IPS DF 19.7 (cell line): ENCODE results near the gene MRPS18C.
"Not testable (repeated sequence)": the region's sequence is repeated elsewhere in the genome, so short reads cannot be mapped to it uniquely, and the experiment has no call there.

Source experiments
- DNase-seq: peaks from one replicate; pipeline ENCODE4 v3.0.0-alpha.2; 2013; ENCODE audit warnings: low read depth, low spot score

Gene MRPS18C

GRCh38 chr4:83496085-83496917, 40.4 kb downstream of the MRPS18C start:
- DNase-seq, result not testable (repeated sequence)

- DNase-seq, result no peak
Observed at GRCh38 chr4:83498187-83498586, 42.3 kb downstream of the MRPS18C start.

GRCh38 chr4:83501671-83502070, 45.8 kb downstream of the MRPS18C start:
- not testable (repeated sequence) for DNase-seq

- DNase-seq, result no peak
Observed at GRCh38 chr4:83503974-83504373, 48.1 kb downstream of the MRPS18C start.

GRCh38 chr4:83504503-83504902, 48.6 kb downstream of the MRPS18C start:
- no peak for DNase-seq

GRCh38 chr4:83504996-83505395, 49.1 kb downstream of the MRPS18C start:
- DNase-seq, result no peak

- peak; percentile 23 for DNase-seq
Observed at GRCh38 chr4:83509156-83509585, 53.3 kb downstream of the MRPS18C start.

- DNase-seq, result no peak
Observed at GRCh38 chr4:83510442-83510841, 54.6 kb downstream of the MRPS18C start.
